ENCODE data around the gene C2orf76.

Gene C2orf76

DNA sequence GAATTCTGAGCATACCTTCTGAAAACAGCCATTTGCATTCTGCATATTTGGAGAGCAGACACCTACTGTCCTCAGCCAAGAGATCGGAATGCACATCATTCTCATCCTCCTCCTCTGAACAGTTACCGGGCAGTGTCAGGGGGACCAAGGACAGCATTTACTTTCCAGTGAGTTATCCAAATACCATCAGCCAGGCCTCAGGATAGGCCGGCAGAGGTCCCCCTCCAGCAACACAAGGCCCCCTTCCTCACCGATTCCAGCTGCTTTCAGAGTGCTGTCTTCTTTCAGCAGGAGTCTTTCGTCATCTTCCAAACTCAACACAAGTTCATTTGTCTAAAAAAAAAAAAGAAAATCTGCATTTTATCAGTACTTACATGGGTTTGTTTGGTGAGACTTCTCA, 55.3 kb downstream of the C2orf76 start:
- no peak for DNase-seq (ENCODE audit: low read depth)
- TF ChIP-seq, protein P1, sequence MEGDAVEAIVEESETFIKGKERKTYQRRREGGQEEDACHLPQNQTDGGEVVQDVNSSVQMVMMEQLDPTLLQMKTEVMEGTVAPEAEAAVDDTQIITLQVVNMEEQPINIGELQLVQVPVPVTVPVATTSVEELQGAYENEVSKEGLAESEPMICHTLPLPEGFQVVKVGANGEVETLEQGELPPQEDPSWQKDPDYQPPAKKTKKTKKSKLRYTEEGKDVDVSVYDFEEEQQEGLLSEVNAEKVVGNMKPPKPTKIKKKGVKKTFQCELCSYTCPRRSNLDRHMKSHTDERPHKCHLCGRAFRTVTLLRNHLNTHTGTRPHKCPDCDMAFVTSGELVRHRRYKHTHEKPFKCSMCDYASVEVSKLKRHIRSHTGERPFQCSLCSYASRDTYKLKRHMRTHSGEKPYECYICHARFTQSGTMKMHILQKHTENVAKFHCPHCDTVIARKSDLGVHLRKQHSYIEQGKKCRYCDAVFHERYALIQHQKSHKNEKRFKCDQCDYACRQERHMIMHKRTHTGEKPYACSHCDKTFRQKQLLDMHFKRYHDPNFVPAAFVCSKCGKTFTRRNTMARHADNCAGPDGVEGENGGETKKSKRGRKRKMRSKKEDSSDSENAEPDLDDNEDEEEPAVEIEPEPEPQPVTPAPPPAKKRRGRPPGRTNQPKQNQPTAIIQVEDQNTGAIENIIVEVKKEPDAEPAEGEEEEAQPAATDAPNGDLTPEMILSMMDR (IDR thresholded peaks at IDR 0.05; ENCODE audit: insufficient read depth, low read depth, low read length, missing control alignments): no peak
- no peak overlapping the region for H3K4me3 ChIP-seq (ENCODE audit: low read depth, low read length)

DNA sequence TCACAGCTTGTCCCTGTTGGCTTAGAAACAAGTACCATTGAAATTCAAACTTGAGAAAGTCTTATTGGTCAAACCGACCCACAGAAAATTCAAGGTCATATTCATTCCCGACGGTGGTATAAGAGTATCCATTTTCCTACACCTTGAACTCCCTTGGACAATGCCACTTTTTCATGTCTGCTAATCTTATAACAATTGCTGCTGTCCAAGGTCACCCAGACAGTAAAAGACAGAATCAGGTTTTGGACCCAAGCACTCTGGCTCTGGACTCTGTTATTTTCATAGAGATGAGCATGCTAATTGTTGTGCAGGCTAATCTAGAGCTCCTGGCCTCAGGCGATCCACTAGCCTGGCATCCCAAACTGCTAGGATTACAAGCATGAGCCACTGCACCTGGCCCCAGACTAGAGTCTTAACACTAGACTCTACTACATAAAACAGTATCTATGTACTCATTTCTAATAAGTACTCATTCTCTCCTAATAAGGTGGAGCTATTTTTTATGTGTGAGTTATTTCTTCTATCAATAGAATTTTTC, 57.8 kb downstream of the C2orf76 start:
- no peak for DNase-seq (ENCODE audit: low read depth)
- no peak overlapping the region for H3K4me3 ChIP-seq (ENCODE audit: low read depth, low read length)
- TF ChIP-seq, protein P1 (IDR thresholded peaks at IDR 0.05; ENCODE audit: insufficient read depth, low read depth, low read length, missing control alignments): no peak

DNA sequence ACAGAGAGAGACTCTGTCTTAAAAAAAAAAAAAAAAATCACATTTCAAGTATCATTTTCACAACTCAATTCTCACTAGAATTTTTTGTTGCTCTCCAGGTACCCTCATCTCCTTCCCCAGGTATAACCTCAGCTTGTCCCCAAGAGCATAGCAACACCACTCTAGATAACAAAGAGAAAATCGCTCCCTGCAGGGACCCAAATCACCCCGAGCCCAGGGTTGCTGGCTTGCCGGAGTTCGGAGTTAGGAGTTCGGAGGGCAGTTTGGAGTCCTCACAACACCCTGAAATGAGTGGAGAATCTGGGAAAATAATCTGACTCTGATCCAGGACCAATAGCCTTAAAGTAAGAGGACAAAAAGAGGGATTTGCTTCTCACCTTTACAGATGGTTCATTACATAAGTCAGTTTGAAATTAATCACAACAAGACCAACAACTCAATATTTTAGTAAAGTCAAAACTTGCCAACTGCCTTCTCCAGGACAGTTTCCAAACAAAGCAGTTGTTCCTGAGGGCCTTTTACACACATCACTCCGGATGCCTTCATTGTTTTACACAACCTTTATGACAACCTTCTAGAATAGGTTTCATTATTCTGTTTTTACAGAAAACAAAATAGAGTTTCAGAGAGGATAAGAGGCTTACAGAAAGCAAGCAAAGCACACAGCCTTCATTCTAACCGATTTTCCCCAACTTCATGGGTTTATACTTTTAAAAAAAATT, 59.1 kb downstream of the C2orf76 start:
- no peak for DNase-seq (ENCODE audit: low read depth)
- no peak overlapping the region for H3K4me3 ChIP-seq (ENCODE audit: low read depth, low read length)
- TF ChIP-seq, protein P1 (IDR thresholded peaks at IDR 0.05; ENCODE audit: insufficient read depth, low read depth, low read length, missing control alignments): no peak

DNA sequence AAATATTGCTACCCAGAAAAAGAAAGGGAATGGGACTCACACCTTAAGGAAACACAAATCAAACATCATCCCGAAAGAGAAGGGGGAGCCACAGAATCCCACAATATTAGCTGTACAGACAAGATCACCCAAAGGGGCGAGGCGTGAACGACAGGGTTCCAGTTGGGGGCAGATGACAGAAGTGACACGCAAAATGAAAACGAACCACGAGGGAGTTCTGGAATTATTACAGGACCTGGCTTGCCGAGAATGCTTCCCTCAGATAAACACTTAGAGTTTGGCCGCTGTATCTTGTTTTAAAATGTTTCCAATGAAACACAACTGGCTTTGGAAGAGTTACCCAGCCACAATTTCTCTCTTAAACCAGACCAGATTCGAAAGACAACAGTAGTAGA, 60.4 kb downstream of the C2orf76 start:
- TF ChIP-seq, protein P1 (IDR thresholded peaks at IDR 0.05; ENCODE audit: insufficient read depth, low read depth, low read length, missing control alignments): no peak
- H3K4me3 ChIP-seq (ENCODE audit: low read depth, low read length): no peak overlapping the region
- DNase-seq (ENCODE audit: low read depth): no peak

DNA sequence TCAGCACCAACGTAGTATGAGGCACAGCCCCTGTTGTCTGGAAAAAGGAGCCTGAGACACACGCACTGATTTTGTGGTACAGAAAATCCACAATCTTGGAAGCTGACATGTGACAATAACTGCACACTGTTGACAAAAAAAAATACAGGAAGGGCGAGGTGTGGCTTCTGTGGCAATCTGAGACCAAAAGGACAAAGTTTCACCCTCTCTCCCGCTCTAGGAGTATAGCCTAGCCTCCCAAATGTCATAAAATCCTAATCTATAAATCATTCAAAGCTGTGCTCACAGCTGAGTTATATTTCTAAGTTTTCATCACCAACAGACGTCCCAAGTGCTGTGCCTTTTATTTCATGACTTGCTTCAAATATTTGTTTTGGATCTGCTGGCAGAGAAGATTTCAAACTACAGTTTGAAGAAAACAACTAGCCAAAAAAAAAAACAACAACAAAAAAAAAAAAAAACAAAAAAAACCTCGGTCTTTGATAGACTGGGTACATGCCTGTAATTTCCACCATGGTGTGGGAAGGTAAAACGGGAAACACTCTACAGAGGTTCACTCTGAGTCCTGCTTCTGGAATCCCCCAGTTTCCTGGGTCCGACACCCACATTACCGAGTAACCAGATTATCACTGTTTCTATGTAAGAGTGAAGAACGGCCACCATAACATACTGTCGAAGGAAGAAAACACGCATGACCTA, 61.0 kb downstream of the C2orf76 start:
- no peak overlapping the region for H3K4me3 ChIP-seq (ENCODE audit: low read depth, low read length)
- TF ChIP-seq, protein P1 (IDR thresholded peaks at IDR 0.05; ENCODE audit: insufficient read depth, low read depth, low read length, missing control alignments): no peak
- no peak for DNase-seq (ENCODE audit: low read depth)

DNA sequence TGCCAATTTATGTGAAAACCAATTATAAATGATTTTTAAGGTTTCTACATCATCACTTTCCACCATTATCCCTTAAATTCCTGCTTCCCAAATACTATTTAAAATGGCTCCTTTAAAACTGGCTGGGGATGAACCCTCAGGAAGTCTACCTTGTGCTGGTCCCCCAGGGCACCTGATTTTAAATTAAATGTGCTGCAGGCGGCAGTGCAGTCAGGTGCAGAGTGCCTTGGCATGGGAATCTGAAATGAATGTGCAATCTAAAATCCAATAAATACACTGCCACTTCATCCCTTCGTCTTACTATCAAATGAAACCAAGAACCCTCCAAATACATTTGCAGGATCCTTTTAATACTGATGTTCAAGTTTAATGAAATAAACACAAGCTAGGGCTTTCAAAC, 61.8 kb downstream of the C2orf76 start:
- TF ChIP-seq, protein P1 (IDR thresholded peaks at IDR 0.05; ENCODE audit: insufficient read depth, low read depth, low read length, missing control alignments): no peak
- DNase-seq (ENCODE audit: low read depth): no peak
- no peak overlapping the region for H3K4me3 ChIP-seq (ENCODE audit: low read depth, low read length)
